ENCODE results near the gene ZNF8. TPM values are rescaled to one million over a fixed set of nuclear protein-coding genes. Genes with fewer than 3 reads are reported as not detected.

Gene ZNF8
- total and polyA plus RNA-seq, 2 of the 4 experiments (the other 2 are of a cell fraction), result 2.1 to 3.9 TPM

DNA sequence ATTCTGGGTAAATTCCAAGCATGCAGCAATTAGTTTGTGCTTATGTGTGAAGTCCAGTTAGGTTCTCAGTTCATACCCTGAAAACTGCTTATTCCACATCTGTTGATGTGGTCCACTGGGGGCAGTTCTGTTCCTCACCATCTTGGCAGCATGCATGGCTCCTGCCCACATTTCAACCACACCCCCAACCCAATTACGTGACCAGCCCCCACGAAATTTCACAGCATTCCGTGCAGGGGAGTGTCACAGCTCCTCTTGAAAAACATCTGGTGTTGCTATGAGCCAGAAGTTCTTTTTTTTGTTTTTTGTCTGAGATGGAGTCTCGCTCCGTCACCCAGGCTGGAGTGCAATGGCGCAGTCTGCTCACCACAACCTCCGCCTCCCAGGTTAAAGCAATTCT, 17.3 kb downstream of the ZNF8 start:
- peaks cover 72% of the 10 kb centered on the region for H3K36me3 ChIP-seq (ENCODE audit: control insufficient read depth, insufficient read depth, low read length)
- in situ Hi-C loops (cut with MboI; ENCODE audit: low sequenced_read_pairs) (no loop called here), intact Hi-C loops (cut with micrococcal nuclease) (no loop called here), dilution Hi-C loops (cut with HindIII; ENCODE audit: low sequenced_read_pairs, unreplicated experiment) (no loop called here)
- H3K27me3 ChIP-seq (ENCODE audit: control insufficient read depth, insufficient read depth, low read length), result no peaks in the 10 kb centered on the region
- H3K23ac ChIP-seq (ENCODE audit: low read depth, low read length), result no peak overlapping the region
- ATAC-seq (ENCODE audit: low read depth), result no peak
- no peak overlapping the region for H3K14ac ChIP-seq (replicated peaks; ENCODE audit: low read depth, low read length)
- H4K20me1 ChIP-seq (ENCODE audit: insufficient read depth, low read length), result peaks cover 4% of the 10 kb centered on the region; the same call in 1 of the 2 replicates
- no peak overlapping the region for H3K4ac ChIP-seq (ENCODE audit: low read depth, low read length)
- H3K9me3 ChIP-seq (ENCODE audit: control insufficient read depth, insufficient read depth, low read length), result peaks cover 52% of the 10 kb centered on the region
- DNase-seq, result no peak
- no peak overlapping the region for H4K5ac ChIP-seq (ENCODE audit: low read depth, low read length)
- H3K56ac ChIP-seq (ENCODE audit: extremely low read depth, insufficient read depth, low read length), result no peak overlapping the region
- no TSS peak for BruUV-seq (replicated peaks)
- no peak overlapping the region for H2AFZ ChIP-seq (replicated peaks; ENCODE audit: low read length, poor library complexity)
- TF ChIP-seq, protein P1, sequence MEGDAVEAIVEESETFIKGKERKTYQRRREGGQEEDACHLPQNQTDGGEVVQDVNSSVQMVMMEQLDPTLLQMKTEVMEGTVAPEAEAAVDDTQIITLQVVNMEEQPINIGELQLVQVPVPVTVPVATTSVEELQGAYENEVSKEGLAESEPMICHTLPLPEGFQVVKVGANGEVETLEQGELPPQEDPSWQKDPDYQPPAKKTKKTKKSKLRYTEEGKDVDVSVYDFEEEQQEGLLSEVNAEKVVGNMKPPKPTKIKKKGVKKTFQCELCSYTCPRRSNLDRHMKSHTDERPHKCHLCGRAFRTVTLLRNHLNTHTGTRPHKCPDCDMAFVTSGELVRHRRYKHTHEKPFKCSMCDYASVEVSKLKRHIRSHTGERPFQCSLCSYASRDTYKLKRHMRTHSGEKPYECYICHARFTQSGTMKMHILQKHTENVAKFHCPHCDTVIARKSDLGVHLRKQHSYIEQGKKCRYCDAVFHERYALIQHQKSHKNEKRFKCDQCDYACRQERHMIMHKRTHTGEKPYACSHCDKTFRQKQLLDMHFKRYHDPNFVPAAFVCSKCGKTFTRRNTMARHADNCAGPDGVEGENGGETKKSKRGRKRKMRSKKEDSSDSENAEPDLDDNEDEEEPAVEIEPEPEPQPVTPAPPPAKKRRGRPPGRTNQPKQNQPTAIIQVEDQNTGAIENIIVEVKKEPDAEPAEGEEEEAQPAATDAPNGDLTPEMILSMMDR (conservative IDR thresholded peaks at IDR 0.05; ENCODE audit: low read depth, low read length), result no peak
- TF ChIP-seq CEBPB (IDR thresholded peaks at IDR 0.05; ENCODE audit: low read depth, low read length) (no peak), RAD21 (IDR thresholded peaks at IDR 0.05; ENCODE audit: low read length) (no peak), RCOR1 (IDR thresholded peaks at IDR 0.05; ENCODE audit: insufficient replicate concordance, low read length) (no peak), MAFK (IDR thresholded peaks at IDR 0.05; ENCODE audit: low read depth, low read length) (no peak), NFE2L2 (IDR thresholded peaks at IDR 0.05; ENCODE audit: low read depth, low read length) (no peak), SMC3 (IDR thresholded peaks at IDR 0.05; ENCODE audit: low read depth, low read length) (no peak), MXI1 (IDR thresholded peaks at IDR 0.05; ENCODE audit: borderline replicate concordance, low read depth, low read length) (no peak), BHLHE40 (IDR thresholded peaks at IDR 0.05; ENCODE audit: low read depth, low read length) (no peak), RFX5 (IDR thresholded peaks at IDR 0.05; ENCODE audit: low read depth, low read length) (no peak), FOS (IDR thresholded peaks at IDR 0.05; ENCODE audit: low read depth, low read length) (no peak), POLR2A (IDR thresholded peaks at IDR 0.05; ENCODE audit: low read depth, low read length) (no peak), CHD1 (IDR thresholded peaks at IDR 0.05; ENCODE audit: low read depth, low read length) (no peak), MAZ (IDR thresholded peaks at IDR 0.05; ENCODE audit: borderline replicate concordance, low read depth, low read length) (no peak)
- TF ChIP-seq, protein P2, sequence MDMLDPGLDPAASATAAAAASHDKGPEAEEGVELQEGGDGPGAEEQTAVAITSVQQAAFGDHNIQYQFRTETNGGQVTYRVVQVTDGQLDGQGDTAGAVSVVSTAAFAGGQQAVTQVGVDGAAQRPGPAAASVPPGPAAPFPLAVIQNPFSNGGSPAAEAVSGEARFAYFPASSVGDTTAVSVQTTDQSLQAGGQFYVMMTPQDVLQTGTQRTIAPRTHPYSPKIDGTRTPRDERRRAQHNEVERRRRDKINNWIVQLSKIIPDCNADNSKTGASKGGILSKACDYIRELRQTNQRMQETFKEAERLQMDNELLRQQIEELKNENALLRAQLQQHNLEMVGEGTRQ (IDR thresholded peaks at IDR 0.05; ENCODE audit: low read depth, low read length), result no peak
- TF ChIP-seq, protein P3, sequence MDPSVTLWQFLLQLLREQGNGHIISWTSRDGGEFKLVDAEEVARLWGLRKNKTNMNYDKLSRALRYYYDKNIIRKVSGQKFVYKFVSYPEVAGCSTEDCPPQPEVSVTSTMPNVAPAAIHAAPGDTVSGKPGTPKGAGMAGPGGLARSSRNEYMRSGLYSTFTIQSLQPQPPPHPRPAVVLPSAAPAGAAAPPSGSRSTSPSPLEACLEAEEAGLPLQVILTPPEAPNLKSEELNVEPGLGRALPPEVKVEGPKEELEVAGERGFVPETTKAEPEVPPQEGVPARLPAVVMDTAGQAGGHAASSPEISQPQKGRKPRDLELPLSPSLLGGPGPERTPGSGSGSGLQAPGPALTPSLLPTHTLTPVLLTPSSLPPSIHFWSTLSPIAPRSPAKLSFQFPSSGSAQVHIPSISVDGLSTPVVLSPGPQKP (IDR thresholded peaks at IDR 0.05; ENCODE audit: borderline replicate concordance, low read depth, low read length), result no peak
- no peak overlapping the region for H2AK5ac ChIP-seq (ENCODE audit: low read depth, low read length)
- H3K9me1 ChIP-seq (ENCODE audit: insufficient read depth, low read length), result no peaks in the 10 kb centered on the region; the same call in 1 of the 2 replicates
- ChIA-PET POLR2A (ENCODE audit: unreplicated experiment) (no interaction called here), CTCF (no interaction called here)
- H2BK5ac ChIP-seq (ENCODE audit: low read depth, low read length, poor library complexity, severe bottlenecking), result no peak overlapping the region
- no peak overlapping the region for H3K18ac ChIP-seq (ENCODE audit: low read depth, low read length)
- no peak overlapping the region for H3K9ac ChIP-seq (ENCODE audit: low read depth, low read length)
- H2BK20ac ChIP-seq (ENCODE audit: low read depth, low read length), result no peak overlapping the region
- H3K27ac ChIP-seq (ENCODE audit: insufficient read depth, low read length), result no peak overlapping the region
- peaks cover 34 to 39% of the 10 kb centered on the region in 2 experiments for H3K79me1 ChIP-seq (ENCODE audit: low read depth in 1 of 2, low read length in 2 of 2)
- no peaks in the 10 kb centered on the region for H3K4me1 ChIP-seq (ENCODE audit: control insufficient read depth, insufficient read depth, low read length)
- no peak overlapping the region for H4K91ac ChIP-seq (ENCODE audit: insufficient read depth, low read depth, low read length)
- H2BK120ac ChIP-seq (ENCODE audit: low read depth, low read length), result no peak overlapping the region
- H2AK9ac ChIP-seq (replicated peaks; ENCODE audit: low read depth, low read length, poor library complexity), result no peak overlapping the region
- H3K4me3 ChIP-seq (ENCODE audit: insufficient read depth, low read depth, low read length), result no peak overlapping the region
- no peak overlapping the region for H2BK15ac ChIP-seq (ENCODE audit: low read depth, low read length)
- H3K4me2 ChIP-seq (ENCODE audit: low read depth, low read length), result no peak overlapping the region
- WGBS, 2 experiments (ENCODE audit: extremely low coverage in 2 of 2, insufficient read length in 1 of 2), result 100% methylated on average over 4 of the region's 7 CpGs; no CpG with 5 or more reads in 1 of the 2 experiments
- no peak overlapping the region for H4K8ac ChIP-seq (ENCODE audit: low read depth in 2 of 2, low read length in 2 of 2)
